Stimulated activated CD8-positive, alpha-beta memory T cell treated with anti-CD3 and anti-CD28 coated beads, Interleukin-4, amount 100 ng/mL, for 24 hours (primary cell): Measurements from ENCODE around the gene SSBP3.
"Not testable (repeated sequence)": the region's sequence is repeated elsewhere in the genome, so short reads cannot be mapped to it uniquely, and the experiment has no call there.

ENCODE experiments used
- DNase-seq: peaks from one replicate; pipeline ENCODE4 v3.0.0-alpha.2; 2020; ENCODE audit warnings: low read depth

Gene SSBP3

GRCh38 chr1:54347955-54348699 is 58.1 kb downstream of the SSBP3 start:
- DNase-seq = no peak

DNA sequence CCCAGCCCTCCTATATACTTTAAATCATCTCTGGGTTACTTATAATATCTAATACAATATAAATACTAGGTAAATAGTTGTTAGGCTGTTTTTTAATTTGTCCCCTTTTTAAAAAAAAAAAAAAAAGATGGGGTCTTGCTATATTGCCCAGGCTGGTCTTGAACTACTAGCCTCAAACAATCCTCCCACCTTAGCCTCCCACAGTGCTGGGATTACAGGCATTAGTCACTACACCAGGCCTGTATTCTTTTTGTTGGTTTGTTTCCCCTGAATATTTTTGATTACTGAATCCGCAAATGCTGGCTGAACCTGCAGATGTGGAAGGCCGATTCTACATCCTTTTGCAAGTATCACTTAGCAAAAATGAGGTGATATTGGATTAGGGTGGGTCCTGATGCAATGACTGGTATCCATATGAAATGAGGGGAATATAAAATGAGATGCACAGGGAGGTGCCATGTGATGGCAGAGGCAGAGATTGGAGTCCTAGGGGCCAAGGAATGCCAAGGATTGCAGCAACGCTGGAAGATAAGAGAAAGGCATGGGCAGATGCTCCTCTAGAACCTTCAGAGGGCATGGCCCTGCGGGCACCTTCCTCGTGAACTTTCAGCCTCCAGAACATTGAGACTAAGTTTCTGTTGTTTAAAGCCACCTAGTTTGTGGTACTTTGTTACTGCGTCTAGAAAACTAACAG is 58.8 kb downstream of the SSBP3 start:
- DNase-seq = no peak

GRCh38 chr1:54345548-54345947 is 60.6 kb downstream of the SSBP3 start:
- DNase-seq = not testable (repeated sequence)

DNA sequence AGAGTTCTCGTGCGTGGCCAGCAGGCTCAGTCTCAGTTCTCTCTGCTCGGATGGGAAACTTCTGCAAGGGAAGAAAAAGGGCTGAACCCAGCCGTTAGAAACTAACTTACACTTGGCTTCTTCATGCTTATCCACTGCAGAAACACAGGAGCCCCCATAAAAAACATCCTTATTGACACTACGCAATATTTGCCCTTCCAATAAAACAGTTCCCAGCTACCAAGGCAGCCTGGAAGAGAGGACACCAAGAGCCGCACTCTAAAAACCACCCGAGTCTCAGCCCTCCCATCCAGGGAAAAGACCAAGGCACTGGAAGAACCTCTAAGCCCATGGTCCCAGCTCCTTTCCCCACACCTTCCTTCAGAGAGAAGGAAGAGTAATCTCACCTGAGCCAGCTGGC is 61.1 kb downstream of the SSBP3 start:
- no peak for DNase-seq

- DNase-seq = no peak
Measured at GRCh38 chr1:54342742-54343687, 63.2 kb downstream of the SSBP3 start.

- DNase-seq = no peak
Measured at GRCh38 chr1:54342288-54342687, 63.9 kb downstream of the SSBP3 start.

- no peak for DNase-seq
Measured at GRCh38 chr1:54341763-54342162, 64.4 kb downstream of the SSBP3 start.

GRCh38 chr1:54340878-54341277 is 65.3 kb downstream of the SSBP3 start:
- DNase-seq = no peak

- no peak for DNase-seq
Measured at GRCh38 chr1:54340434-54340833, 65.8 kb downstream of the SSBP3 start.

DNA sequence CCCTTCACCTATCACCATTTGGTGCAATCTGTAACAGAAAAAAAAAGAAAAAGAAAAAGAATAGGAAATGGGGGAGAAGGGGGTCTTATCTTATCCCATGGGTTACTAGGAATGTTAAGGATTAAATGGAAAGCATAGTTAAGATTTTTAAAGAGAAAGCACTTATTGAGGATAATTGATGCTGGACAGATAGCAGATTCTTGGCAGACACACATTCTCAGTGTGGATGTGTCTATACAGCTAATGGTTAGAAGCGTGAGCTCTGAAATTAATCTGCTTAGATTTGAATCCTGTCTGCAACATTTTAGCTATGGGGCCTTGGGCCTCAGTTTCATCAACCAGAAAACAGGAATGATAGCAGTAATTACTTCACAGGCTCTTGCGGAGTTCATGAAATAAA is 67.1 kb downstream of the SSBP3 start:
- DNase-seq = no peak

DNA sequence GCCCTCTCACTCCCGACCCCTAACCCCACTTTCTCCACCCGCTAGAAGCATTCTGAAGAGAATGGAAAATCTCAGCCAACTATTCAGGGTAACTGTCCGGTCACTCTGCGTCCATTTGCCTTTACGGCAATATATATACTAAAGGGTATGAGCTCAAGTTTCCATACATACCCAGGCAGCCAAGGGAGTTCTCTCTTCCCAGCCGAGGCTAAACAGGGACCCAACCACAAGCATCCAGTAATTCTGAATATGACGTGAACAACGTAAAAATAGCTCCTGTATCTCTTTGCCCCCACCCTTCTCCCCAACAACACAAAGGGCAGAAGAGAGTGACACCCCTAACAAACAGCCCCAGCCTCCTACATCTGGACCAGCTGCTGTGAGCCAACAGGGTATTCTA is 67.7 kb downstream of the SSBP3 start:
- DNase-seq = no peak

GRCh38 chr1:54337928-54338327 is 68.3 kb downstream of the SSBP3 start:
- no peak for DNase-seq

DNA sequence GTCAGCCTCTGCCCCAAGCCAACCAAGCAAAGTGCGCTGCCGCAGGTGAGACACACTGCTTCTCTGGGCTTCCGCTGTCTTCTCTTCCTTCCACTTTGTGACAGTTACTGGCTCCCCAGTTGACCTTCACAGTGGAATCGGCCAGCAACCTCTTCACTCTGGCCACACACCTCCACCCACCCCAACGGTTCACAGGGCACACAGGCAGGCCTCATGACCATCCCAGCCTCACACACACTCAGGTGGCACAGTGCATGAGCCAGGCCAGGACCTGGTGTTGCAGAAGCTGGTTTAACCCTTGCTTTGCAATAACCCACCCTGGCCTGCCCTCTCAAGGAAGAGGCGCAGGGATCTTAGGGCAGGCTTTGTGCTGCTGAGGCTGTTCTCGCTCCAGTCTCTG is 69.2 kb downstream of the SSBP3 start:
- no peak for DNase-seq

- no peak for DNase-seq
Measured at GRCh38 chr1:54336116-54336515, 70.1 kb downstream of the SSBP3 start.

GRCh38 chr1:54335755-54336108 is 70.5 kb downstream of the SSBP3 start:
- no peak for DNase-seq

DNA sequence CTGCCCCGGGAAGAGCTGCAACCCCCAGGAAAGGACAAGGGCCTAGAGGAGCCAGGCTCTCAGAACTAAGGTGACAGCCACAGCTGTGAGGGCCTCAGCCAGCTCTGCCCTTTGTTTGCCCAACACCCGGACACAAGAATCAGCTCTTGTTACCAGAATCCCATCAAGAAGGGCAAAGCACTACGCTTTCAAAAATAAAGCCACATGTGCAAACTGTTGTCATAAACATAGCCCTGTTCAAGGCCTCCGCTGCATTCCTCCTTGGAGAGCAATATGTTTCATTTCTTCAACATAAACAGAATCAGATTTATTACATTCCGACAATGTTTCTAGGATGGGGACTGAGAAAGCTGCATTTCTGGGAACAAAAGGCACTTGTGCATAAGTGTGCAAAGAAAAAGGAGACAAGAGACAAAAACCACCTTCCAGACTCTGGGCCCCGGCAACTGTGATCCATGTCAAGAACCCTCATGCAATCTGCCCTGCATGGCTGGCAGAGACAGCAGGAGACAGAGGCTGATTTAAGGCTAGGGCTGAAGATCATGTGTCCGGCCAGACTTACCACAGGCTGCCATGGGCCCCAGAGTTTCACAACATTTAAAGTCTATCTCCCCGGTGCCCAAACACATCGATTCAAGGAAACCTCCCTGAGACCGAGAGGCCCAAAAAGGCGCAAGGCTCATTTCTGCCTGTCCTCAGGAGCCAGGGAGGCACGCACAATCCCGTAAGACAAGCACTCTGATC is 71.0 kb downstream of the SSBP3 start:
- no peak for DNase-seq

DNA sequence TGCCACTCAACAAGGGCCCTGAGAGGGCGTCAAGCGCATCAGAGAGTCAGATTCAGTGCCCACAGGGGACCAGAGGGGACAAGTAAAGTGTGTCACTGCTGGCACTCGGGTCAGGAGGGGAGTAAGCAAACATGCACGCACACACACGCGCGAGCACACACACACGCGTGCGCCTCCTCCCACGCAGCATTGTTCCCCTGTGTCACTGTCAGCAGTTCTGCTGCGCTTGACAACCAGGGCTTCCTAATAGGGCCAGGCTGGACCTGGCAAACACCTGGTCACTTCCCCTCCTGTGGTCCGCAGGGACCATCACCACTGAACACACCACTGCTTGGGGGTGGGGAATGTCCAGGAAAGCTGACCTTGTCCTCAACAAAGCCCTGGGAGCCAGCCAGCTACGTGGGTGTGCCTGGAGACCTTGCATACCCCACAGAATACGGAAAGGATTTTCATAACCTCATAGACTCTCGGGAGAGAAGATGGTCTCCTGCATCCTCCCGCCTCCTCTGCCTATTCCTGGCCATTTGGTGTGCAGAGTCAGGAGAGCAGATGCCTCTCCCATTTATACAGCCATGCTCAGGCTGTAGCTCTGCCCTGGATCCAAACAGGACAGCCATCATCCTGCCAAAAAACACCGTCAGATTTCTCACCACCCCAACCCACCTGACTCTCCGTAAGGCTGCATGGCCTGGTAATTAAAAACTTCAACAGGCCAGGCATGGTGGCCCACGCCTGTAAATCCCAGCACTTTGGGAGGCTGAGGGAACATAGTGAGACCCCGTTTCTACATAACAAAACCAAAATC is 73.2 kb downstream of the SSBP3 start:
- no peak for DNase-seq

- no peak for DNase-seq
Measured at GRCh38 chr1:54331843-54332463, 74.2 kb downstream of the SSBP3 start.

DNA sequence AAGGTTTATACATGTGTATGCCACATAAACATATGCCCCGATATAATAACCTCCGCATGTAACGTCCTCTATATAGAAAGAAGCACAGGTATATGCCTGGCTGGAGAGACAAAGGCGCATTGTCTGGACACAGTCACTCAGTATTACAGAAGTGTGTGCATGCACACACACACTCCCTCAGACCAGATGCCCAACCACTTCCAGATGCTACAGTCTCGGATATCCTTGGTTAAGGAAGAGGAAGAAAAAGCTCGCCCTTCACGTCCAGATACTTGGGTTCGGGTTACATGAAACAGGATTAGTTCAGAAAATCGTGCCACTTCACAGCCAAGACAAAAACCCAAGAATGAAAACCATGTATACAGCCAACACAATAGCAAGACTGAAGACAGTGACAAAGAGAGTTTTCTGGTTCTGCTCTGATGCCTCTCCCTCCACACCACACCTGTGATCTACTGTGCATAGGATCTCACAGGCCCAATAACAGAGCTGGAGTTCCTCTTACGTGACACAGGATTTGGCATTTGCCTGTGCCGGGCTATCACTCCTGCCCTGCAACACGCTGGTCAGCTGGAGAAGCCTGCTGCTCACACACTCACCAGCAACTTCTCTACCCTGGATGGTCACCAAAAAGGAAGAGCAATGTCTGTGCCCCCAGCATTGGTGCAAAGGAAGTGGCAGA is 75.0 kb downstream of the SSBP3 start:
- DNase-seq = no peak
